Ishikawa (cell line): Measurements from ENCODE around the gene MKKS.

Source experiments
- CEBPB ChIP-seq: IDR thresholded peaks from 2 replicates; pipeline ENCODE4 v1.6.1; 2012
- CREB1 ChIP-seq: IDR thresholded peaks from 2 replicates; pipeline ENCODE4 v1.6.1; 2012; ENCODE audit warnings: low read depth
- EGR1 ChIP-seq: IDR thresholded peaks from 2 replicates; pipeline ENCODE4 v1.6.1; 2012
- EP300 ChIP-seq: IDR thresholded peaks from 2 replicates; pipeline ENCODE4 v1.6.1; 2012; ENCODE audit warnings: borderline replicate concordance
- FOXM1 ChIP-seq: IDR thresholded peaks from 2 replicates; pipeline ENCODE4 v1.6.1; 2012; ENCODE audit warnings: low read depth, borderline replicate concordance
- MAX ChIP-seq: IDR thresholded peaks from 2 replicates; pipeline ENCODE4 v1.6.1; 2012
- NFIC ChIP-seq: IDR thresholded peaks from 2 replicates; pipeline ENCODE4 v1.6.1; 2012
- RAD21 ChIP-seq: IDR thresholded peaks from 2 replicates; pipeline ENCODE4 v1.6.1; 2012; ENCODE audit warnings: low read depth
- REST ChIP-seq: IDR thresholded peaks from 2 replicates; pipeline ENCODE4 v1.6.1; 2012; ENCODE audit warnings: low read depth, mild to moderate bottlenecking
- TAF1 ChIP-seq: IDR thresholded peaks from 2 replicates; pipeline ENCODE4 v1.6.1; 2012; ENCODE audit warnings: low read depth, mild to moderate bottlenecking
- TCF12 ChIP-seq: IDR thresholded peaks from 2 replicates; pipeline ENCODE4 v1.6.1; 2012; ENCODE audit warnings: low read depth
- TEAD4 ChIP-seq: IDR thresholded peaks from 2 replicates; pipeline ENCODE4 v1.6.1; 2012
- USF1 ChIP-seq: IDR thresholded peaks from 2 replicates; pipeline ENCODE4 v1.6.1; 2012
- YY1 ChIP-seq: IDR thresholded peaks from 2 replicates; pipeline ENCODE4 v1.6.1; 2012; ENCODE audit warnings: low read depth
- ZBTB7A ChIP-seq: IDR thresholded peaks from 2 replicates; pipeline ENCODE4 v1.6.1; 2012; ENCODE audit warnings: low read depth

MKKS gene

GRCh38 chr20:10374036-10374435 is 60.0 kb downstream of the MKKS start:
- no peak for TF ChIP-seq MAX
- TF ChIP-seq REST = no peak
- no peak for TF ChIP-seq CREB1
- TF ChIP-seq USF1 = no peak
- no peak for TF ChIP-seq EGR1
- TF ChIP-seq EP300 = no peak
- no peak for TF ChIP-seq FOXM1

GRCh38 chr20:10371467-10371866 is 62.6 kb downstream of the MKKS start:
- TF ChIP-seq TCF12 (no peak), TEAD4 (no peak), EP300 (no peak), EGR1 (no peak), ZBTB7A (no peak), REST (no peak), CREB1 (no peak), CEBPB (no peak), TAF1 (no peak), NFIC (no peak), FOXM1 (no peak), USF1 (no peak), MAX (no peak), YY1 (no peak), RAD21 (no peak)

GRCh38 chr20:10370091-10370887 is 63.7 kb downstream of the MKKS start:
- TF ChIP-seq MAX (no peak), USF1 (no peak), TAF1 (no peak), REST (no peak)

- TF ChIP-seq NFIC (peak; percentile 67), CREB1 (no peak)
Observed at GRCh38 chr20:10369723-10370090, 64.3 kb downstream of the MKKS start.

- TF ChIP-seq REST (no peak), CREB1 (no peak), EP300 (no peak), FOXM1 (no peak), YY1 (no peak), USF1 (no peak), TAF1 (no peak), EGR1 (no peak), ZBTB7A (no peak), MAX (no peak), NFIC (no peak)
Observed at GRCh38 chr20:10368702-10369041, 65.3 kb downstream of the MKKS start.
